Measurements from ENCODE around the gene CAMK2D. TPM values are rescaled to one million over a fixed set of nuclear protein-coding genes. Genes with fewer than 3 reads are reported as not detected.

Gene CAMK2D
- total RNA-seq, 1 experiment from 2014 or later = 22.1 TPM

- TF ChIP-seq CTCF (IDR thresholded peaks at IDR 0.05; ENCODE audit: unreplicated experiment) = no peak
- no peak for DNase-seq
- Mint-ChIP-seq H3K4me3 (ENCODE audit: low read depth, unreplicated experiment) (no peak overlapping the region), H3K27ac (ENCODE audit: unreplicated experiment) (no peak overlapping the region), H3K9me3 (ENCODE audit: low read depth, unreplicated experiment) (no peaks in the 10 kb centered on the region), H3K36me3 (ENCODE audit: insufficient read depth, unreplicated experiment) (no peaks in the 10 kb centered on the region), H3K4me1 (ENCODE audit: low read depth, unreplicated experiment) (peaks cover 12% of the 10 kb centered on the region), H3K27me3 (ENCODE audit: unreplicated experiment) (no peaks in the 10 kb centered on the region)
- intact Hi-C loops (cut with micrococcal nuclease; ENCODE audit: unreplicated experiment) = no loop called here
- CTCF ChIA-PET = no interaction called here
- BruUV-seq (replicated peaks) = no TSS peak
Observed at GRCh38 chr4:113499166-113499565, 262.4 kb downstream of the CAMK2D start.

- H3K4me3 Mint-ChIP-seq (ENCODE audit: low read depth, unreplicated experiment) = no peak overlapping the region
- no peak overlapping the region for H3K27ac Mint-ChIP-seq (ENCODE audit: unreplicated experiment)
- CTCF ChIA-PET = no interaction called here
Observed at GRCh38 chr4:113497154-113497884, 264.2 kb downstream of the CAMK2D start.

GRCh38 chr4:113496698-113497097 is 264.8 kb downstream of the CAMK2D start:
- Mint-ChIP-seq H3K27me3 (ENCODE audit: unreplicated experiment) (no peaks in the 10 kb centered on the region), H3K4me1 (ENCODE audit: low read depth, unreplicated experiment) (no peaks in the 10 kb centered on the region), H3K9me3 (ENCODE audit: low read depth, unreplicated experiment) (no peaks in the 10 kb centered on the region), H3K27ac (ENCODE audit: unreplicated experiment) (no peak overlapping the region), H3K36me3 (ENCODE audit: insufficient read depth, unreplicated experiment) (no peaks in the 10 kb centered on the region), H3K4me3 (ENCODE audit: low read depth, unreplicated experiment) (no peak overlapping the region)
- no TSS peak for BruUV-seq (replicated peaks)
- DNase-seq = no peak
- TF ChIP-seq CTCF (IDR thresholded peaks at IDR 0.05; ENCODE audit: unreplicated experiment) = no peak
- intact Hi-C loops (cut with micrococcal nuclease; ENCODE audit: unreplicated experiment) = no loop called here
- CTCF ChIA-PET = no interaction called here

More at GRCh38 chr4:113497154-113497884, 264.2 kb downstream of the CAMK2D start:
- intact Hi-C loops (cut with micrococcal nuclease; ENCODE audit: unreplicated experiment) = no loop called here
- Mint-ChIP-seq H3K4me1 (ENCODE audit: low read depth, unreplicated experiment) (peaks cover 3% of the 10 kb centered on the region), H3K9me3 (ENCODE audit: low read depth, unreplicated experiment) (no peaks in the 10 kb centered on the region), H3K36me3 (ENCODE audit: insufficient read depth, unreplicated experiment) (no peaks in the 10 kb centered on the region), H3K27me3 (ENCODE audit: unreplicated experiment) (no peaks in the 10 kb centered on the region)
- no peak for TF ChIP-seq CTCF (IDR thresholded peaks at IDR 0.05; ENCODE audit: unreplicated experiment)
- BruUV-seq (replicated peaks) = no TSS peak
- no peak for DNase-seq

- TF ChIP-seq CTCF (IDR thresholded peaks at IDR 0.05; ENCODE audit: unreplicated experiment) = no peak
- H3K27ac Mint-ChIP-seq (ENCODE audit: unreplicated experiment) = no peak overlapping the region
- H3K9me3 Mint-ChIP-seq (ENCODE audit: low read depth, unreplicated experiment) = no peaks in the 10 kb centered on the region
- no peak for DNase-seq
- no peaks in the 10 kb centered on the region for H3K27me3 Mint-ChIP-seq (ENCODE audit: unreplicated experiment)
- H3K36me3 Mint-ChIP-seq (ENCODE audit: insufficient read depth, unreplicated experiment) = no peaks in the 10 kb centered on the region
- H3K4me3 Mint-ChIP-seq (ENCODE audit: low read depth, unreplicated experiment) = no peak overlapping the region
- H3K4me1 Mint-ChIP-seq (ENCODE audit: low read depth, unreplicated experiment) = no peaks in the 10 kb centered on the region
- intact Hi-C loops (cut with micrococcal nuclease; ENCODE audit: unreplicated experiment) = no loop called here
- BruUV-seq (replicated peaks) = no TSS peak
- CTCF ChIA-PET = no interaction called here
Observed at GRCh38 chr4:113495790-113496189, 265.7 kb downstream of the CAMK2D start.

Data from Calu3 (cell line).